HFF-Myc (cell line): ENCODE results near the gene MIPOL1.

Experiments
- DNase-seq: peaks from one replicate; pipeline ENCODE4 v3.0.0-alpha.2; 2011; ENCODE audit warnings: low read depth; ENCODE audit errors: extremely low read depth
- H3K4me3 ChIP-seq: replicated peaks from 2 replicates; pipeline ENCODE4 v1.5.1; 2011; ENCODE audit warnings: low read depth, mild to moderate bottlenecking, control low read depth, low read length
- TF ChIP-seq, protein P1 (sequence below): IDR thresholded peaks from 2 replicates; pipeline ENCODE4 v1.5.1; 2012; ENCODE audit warnings: mild to moderate bottlenecking, low read depth, low read length, control low read depth; ENCODE audit errors: missing control alignments

MIPOL1 gene

DNA sequence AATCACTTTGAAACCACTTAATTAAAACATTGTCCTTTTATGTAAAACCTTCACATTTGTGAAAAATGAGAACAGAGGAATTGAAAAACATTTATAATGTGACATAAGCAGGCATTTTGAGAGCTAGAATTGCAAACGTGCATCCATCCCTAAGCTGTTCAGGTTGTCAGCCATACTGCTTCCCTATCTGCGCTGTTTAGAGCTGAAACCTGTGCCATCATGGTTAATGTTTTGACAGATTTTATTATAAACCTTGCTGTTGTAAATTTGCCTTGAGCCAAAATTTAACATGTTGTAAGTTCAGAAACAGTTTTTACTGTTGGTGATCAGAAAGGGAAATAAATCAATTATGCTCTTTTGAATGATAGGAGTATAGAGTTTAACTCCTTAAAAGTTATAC is 365.5 kb downstream of the MIPOL1 start:
- H3K4me3 ChIP-seq, result no peak overlapping the region
- TF ChIP-seq, protein P1, sequence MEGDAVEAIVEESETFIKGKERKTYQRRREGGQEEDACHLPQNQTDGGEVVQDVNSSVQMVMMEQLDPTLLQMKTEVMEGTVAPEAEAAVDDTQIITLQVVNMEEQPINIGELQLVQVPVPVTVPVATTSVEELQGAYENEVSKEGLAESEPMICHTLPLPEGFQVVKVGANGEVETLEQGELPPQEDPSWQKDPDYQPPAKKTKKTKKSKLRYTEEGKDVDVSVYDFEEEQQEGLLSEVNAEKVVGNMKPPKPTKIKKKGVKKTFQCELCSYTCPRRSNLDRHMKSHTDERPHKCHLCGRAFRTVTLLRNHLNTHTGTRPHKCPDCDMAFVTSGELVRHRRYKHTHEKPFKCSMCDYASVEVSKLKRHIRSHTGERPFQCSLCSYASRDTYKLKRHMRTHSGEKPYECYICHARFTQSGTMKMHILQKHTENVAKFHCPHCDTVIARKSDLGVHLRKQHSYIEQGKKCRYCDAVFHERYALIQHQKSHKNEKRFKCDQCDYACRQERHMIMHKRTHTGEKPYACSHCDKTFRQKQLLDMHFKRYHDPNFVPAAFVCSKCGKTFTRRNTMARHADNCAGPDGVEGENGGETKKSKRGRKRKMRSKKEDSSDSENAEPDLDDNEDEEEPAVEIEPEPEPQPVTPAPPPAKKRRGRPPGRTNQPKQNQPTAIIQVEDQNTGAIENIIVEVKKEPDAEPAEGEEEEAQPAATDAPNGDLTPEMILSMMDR, result no peak
- DNase-seq, result no peak

DNA sequence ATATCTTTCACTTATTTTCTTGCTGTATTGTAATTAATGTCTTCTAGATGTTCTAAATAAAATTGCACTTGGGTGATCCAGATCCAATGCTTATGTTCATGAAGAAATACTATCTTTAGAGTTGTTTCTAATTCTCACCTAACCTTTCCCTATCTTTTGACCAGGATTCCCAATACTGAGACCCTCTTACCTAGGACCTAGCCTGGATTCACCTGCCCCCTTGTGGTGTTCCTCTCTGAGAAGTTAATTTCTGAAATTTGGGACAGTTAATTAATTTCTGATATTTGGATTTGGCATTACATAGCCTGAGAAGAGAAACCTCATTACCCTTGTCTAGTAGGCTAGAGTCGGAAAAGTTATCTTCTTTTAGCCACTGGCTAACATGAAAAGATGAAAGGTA is 367.8 kb downstream of the MIPOL1 start:
- H3K4me3 ChIP-seq, result no peak overlapping the region
- TF ChIP-seq, protein P1, result peak; percentile 38
- DNase-seq, result no peak

DNA sequence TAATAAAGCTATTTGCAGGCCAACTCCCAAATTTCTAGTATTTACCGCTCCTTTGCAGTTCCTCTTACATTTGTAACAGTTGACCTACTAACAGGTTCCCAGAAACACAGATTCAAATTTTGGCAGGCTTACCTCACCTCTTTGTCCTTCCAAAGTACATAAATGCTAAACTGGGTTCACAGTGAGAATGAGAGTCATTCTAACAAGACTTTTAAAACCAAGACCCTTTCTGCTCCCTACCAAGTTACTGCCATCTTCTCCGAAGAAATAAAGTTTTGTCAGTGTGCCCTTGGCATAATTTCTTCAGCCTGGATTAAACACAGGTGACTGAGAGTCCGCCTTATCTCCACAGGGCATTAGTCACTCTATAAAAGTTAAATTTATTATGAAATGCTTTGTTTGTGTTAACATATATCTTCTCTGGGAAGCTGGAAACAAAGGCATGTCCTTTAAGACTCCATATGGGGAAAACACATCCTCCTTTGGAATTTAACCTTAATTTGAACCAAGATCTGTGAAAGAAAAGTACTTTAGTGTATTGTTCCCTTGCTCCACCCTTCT is 369.2 kb downstream of the MIPOL1 start:
- H3K4me3 ChIP-seq, result no peak overlapping the region
- TF ChIP-seq, protein P1, result no peak
- DNase-seq, result no peak

DNA sequence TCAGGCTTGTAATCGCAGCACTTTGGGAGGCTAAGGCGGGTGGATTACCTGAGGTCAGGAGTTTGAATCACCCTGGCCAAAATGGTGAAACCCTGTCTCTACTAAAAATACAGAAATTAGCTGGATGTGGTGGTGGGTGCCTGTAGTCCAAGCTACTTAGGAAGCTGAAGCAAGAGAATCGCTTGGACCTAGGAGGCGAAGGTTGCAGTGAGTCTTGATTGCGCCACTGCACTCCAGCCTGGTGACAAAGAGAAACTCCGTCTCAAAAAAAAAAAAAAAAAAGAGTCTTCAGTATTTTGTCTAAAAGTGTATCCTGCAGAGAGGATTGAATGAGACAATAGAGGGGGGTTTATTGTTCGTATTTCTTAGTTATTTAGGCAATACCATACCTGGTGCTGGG is 372.0 kb downstream of the MIPOL1 start:
- H3K4me3 ChIP-seq, result no peak overlapping the region
- DNase-seq, result no peak
- TF ChIP-seq, protein P1, result no peak

DNA sequence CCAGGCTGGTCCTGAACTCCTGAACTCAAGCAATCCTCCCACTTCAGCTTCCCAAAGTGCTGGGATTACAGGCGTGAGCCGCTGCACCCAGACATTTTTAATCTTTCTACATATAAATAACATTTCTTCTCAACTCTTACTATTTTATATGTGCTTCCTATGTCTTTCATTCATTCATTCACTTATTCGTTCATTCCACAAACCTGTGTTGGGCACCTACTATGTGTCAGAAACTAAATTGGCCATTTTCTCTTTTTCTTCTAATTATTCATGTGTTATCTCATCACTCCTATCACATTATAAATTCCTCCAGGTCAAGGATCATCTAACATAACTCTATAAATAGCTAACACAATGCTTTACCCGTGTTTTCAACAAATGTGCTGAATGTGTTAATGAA is 373.7 kb downstream of the MIPOL1 start:
- TF ChIP-seq, protein P1, result no peak
- H3K4me3 ChIP-seq, result no peak overlapping the region
- no peak for DNase-seq

DNA sequence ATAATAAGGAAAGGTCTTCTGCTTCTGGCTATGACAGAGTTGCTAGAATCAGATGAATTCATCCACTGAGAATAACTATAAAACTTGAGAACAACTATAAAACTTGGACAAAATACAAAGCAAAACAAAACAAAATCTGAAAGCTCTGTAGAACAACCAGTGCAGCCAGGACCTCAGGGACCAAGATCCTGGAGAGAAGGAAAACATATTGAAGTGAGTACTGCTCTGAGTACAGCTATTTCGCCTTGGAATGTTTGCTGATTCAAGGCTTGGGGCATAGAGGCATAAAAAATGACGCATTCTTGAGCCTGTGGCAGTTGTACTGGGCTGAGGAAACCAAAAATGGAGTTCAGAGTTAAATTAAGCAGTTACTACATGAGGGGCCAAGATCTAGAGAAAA is 375.6 kb downstream of the MIPOL1 start:
- DNase-seq, result no peak
- TF ChIP-seq, protein P1, result no peak
- no peak overlapping the region for H3K4me3 ChIP-seq

DNA sequence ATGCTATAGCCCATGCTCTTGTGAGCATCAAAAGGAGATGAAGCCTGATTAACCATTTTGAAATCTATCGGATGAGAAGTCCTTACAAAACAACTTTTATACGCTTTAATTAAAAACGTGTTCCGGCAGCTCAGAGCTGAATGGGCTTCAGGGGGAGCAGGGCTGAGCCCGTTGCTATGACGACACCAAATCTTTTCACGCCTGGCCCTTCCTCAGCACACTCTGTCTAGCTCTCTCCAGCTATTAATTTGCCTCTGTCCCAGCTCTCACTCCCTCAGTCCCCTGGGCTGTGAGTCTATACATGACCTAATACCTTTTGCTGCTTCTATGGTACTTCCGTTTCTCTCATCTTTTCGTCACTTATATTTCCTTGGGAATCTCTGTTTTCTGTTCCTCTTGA is 381.5 kb downstream of the MIPOL1 start:
- TF ChIP-seq, protein P1, result no peak
- no peak overlapping the region for H3K4me3 ChIP-seq
- DNase-seq, result no peak
